Stimulated activated CD8-positive, alpha-beta memory T cell treated with anti-CD3 and anti-CD28 coated beads, Interleukin-4, amount 100 ng/mL, for 1 hour (primary cell): ENCODE measurements around the gene ERP27.

ENCODE experiments used
- DNase-seq, 2 donors: peaks; one replicate each; pipeline ENCODE4 v3.0.0-alpha.2; 2020; ENCODE audit warnings: low read depth in 2 of 2, low spot score in 1 of 2

Gene ERP27

DNA sequence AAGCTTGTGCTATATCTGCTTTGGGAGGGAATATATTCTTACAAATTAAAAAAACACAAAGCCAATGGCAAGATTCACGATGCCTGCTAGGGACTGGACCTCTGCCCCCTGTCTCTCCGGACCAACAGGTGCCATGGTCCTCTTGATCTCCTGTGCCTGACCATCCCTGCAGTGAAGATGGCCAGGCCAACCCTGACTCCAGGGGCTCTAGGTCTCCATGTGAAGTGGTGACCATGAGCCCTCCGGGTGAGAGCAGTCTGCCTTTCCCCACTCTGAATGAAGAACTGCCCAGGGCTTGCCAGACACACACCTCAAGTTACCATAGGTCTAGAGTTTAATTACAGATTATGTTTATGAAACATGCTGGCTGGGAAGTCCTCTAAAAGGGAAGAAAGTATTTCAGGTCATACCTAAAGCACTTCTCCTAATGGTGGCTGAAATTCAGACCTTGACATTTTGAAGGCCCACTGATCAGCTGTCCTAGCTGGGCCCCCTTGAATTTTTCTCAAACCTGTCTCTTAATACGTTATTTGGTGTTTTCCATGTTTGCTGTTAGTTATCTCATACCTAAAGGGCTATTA, 21.7 kb upstream of the ERP27 start:
- DNase-seq, result no peak

DNA sequence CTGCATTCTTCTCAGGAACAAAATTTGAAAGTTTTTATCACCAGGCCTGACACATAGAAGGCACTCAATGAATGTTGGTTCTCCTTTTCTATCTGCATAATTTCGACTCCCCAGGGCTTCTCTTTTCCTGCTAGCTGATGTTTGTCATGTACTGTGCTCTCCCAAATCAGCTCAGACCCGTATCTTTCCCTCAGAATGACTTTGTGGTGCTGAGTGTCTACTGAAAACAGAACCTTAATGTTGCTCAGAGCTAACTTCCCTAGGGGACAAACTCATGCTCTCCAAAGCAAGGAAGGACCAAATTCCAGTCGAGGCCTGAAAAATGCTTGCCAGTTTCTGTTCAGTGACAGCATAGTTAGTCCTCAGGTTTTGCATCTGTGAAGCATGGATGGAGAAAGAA, 21.1 kb upstream of the ERP27 start:
- DNase-seq, result no peak

DNA sequence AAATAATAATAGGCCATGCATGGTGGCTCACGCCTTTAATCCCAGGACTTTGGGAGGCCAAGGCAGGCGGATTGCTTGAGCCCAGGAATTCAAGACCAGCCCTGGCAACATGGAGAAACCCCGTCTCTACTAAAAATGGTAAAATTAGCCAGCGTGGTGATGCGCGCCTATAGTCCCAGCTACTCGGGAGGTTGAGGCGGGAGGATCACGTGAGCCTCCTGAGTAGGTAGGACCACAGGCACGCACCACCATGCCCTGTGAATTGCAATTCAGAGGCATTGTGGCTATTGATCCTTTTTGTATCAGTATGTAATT, 20.7 kb upstream of the ERP27 start:
- no peak for DNase-seq

DNA sequence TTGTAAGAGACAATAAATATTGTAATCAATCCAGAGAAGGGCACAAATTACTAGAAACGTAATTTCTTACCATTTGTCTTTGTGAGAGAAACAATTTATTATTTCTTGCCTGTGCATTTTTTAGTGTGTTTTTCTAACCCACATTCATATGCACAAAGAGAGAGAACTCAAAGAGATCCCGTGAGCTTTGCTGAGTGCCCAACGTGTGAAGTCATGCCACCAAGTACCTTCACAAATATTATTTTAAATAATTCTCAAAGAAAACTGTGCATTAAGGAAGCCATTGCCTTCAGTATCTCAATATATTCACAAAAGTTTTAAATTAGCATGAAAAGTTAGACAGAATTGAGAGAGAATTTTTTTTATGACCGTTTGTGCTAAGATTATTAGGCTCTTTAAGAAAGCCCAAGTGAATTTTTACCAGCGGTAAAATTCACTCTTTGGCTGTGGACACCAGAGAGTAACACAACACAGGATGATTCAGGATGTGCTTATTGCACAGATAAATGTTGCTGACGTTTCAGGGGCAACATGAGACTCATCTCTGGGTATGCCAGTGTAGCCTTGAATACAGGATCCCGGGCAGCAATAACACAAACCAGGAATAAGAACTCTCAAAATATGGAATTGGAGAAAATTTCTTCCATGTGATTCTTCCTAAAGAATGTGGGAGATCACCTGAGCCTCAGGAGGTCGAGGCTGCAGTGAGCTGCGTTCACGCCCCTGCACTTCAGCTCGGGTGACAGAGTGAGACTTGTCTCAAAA, 20.2 kb upstream of the ERP27 start:
- no peak for DNase-seq

DNA sequence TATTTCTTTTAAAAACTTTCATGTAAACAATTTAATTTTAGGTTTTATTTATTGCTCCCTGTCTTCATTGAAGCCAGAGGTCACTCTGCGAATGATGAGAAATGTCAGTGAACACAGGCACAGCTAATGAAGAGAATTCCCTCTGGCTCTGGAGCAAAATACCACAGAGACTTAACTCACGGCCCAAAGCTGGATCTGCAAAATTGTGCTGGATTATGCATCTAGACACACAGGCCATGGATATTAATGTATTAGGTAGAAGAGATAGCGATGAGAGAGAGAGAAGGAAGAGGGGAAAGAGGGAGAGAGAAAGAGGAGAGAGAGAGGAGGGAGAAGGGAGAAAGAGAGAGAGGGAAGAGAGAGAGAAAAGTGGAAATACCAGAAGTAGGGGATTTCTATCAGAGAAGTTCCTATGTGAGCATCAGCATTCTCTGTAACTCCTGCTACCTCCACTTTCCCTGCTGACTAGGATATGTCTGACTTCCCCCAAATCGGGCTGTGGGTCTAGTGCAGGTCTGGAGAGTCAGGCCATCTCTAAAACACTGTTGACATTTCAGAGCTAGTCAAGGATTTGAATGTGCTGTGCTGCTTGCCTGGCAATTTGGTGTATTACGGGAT, 19.3 kb upstream of the ERP27 start:
- no peak for DNase-seq

DNA sequence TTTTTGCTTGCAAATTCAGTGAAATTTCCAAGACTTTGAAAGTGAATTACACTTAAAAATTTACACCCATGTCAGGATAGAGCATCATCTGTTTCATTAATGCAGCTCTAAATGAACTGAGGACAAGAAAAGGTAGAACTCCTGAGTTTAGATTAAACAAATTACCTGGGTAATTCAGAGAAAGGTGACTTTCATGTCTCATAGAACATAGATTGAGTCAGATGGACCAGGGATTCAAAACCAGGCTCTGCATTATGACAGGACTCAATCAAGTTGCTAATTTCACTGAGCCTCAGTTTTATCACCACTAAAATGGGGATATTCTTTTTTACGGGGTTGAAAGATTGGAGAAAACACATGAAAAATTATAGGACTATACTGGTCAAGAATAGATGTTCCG, 18.6 kb upstream of the ERP27 start:
- DNase-seq, result no peak

DNA sequence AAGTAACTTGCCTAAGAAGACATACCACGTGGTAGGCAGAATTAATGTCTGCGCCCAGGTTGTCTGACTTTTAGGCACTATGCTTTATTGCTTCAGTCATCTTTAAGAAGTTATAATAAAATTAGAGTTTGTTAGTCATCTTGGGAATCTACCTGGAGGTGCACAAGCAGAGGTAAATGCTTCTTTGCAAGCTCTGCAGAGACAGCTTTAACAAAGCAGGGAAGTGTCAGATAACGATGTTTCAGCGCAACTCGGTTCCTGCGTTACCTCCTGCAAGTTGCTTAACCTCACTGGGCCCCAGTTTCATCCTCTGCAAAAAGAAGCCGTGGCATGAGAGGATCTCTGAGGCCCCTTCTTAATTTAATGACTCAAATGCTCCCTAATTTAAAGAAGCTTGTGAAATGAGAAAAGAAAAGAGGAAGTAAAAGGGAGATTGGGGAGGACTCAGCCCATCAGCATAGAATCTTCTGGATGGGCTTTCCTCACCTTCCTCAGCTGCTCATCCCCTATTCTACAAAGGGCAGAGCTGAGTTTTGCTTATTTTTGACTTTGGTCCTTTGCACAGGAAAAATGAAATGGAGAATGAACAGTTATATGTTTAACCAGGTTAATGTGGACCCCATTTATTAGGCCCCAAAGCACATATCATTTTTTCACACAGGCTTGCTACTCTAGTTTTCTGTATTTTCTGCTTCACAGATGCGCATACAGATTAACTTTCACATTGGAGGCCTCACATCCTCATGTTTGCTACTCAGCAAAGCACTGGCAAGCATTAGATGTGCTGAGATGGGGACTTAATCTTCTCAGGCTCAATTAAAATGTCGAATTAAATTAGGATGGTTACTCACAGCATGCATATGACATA, 17.9 kb upstream of the ERP27 start:
- no peak for DNase-seq

DNA sequence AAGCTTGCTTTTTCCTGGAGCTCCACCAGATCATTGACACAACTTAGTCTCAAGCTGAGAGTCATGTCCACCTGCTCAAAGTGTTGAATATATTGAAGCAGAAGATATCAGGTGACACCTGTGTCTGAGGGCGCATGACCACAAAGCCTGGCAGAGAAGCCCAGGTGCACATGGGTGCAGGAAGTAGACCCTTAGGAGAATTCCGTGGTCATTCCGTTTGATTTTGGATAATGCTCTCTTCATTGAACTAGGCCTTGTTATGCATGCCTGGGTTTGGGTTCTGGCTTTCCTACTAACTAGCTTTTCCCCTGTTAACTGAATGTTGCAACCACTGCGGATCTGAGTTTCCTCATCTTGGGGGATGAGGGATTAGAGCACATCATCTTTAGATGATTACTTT, 15.9 kb upstream of the ERP27 start:
- DNase-seq, result no peak

DNA sequence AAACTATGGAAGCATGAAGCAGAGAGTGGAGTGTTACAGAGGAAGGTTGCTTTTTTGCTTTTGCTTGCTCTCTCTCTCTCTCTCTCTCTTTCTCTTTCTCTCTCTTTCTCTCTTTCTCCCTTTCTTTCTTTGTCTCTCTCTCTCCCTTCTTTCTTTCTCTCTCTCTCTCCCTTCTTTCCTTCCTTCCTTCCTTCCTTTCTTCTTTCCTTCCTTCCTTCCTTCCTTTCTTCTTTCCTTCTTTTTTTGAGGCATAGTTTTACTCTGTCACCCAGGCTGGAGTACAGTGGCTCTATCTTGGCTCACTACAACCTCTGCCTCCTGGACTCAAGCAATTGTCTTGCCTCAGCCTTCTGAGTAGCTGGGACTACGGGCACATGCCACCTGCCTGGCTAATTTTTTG, 15.4 kb upstream of the ERP27 start:
- no peak for DNase-seq

DNA sequence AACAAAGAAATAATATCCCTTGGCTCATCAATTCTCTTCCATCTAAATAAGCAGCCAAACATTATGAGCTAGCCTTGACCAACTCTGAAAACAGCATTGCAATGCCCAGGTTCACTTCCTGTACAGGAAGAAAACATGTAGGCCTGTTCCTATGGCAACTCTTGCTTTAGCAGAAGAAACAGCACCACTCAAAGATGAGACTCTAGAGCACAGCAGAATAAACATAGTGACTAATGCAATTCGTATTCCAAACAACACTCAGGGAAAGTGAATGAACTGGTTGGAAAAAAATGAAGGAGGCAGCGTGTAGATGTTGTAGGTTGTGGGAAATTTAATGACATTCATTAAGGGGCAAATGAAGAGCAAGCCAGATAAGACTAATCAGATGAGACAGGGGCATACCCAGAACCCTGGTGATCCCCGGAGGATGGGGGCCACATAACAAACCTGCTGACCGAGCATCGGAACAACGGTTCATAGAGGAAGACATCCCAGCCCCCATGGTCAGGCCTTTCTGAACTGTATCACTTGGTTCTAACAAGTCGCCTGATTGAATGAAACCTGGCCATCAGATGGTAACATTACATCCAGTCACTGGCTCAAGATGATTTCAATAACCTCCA, 14.1 kb upstream of the ERP27 start:
- no peak for DNase-seq

DNA sequence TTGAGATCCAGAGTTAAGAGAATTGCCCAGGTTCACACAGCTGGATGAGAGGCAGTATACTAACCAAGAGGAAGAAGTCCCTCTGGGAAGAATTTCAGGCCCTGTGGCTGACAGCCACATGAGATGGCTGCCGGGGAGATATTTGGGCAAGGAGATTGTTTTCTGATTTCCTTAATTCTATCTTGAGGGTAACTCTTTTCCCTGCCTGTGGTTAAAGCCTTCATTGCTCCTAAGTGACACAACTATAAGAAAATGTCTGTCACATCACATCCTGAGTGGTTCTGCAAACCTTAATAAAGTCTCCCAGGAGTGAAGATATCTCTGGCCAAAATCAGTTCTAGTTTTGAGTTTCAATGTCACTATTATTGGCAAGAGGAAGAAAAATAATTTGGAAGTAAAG, 13.5 kb upstream of the ERP27 start:
- DNase-seq, result no peak

DNA sequence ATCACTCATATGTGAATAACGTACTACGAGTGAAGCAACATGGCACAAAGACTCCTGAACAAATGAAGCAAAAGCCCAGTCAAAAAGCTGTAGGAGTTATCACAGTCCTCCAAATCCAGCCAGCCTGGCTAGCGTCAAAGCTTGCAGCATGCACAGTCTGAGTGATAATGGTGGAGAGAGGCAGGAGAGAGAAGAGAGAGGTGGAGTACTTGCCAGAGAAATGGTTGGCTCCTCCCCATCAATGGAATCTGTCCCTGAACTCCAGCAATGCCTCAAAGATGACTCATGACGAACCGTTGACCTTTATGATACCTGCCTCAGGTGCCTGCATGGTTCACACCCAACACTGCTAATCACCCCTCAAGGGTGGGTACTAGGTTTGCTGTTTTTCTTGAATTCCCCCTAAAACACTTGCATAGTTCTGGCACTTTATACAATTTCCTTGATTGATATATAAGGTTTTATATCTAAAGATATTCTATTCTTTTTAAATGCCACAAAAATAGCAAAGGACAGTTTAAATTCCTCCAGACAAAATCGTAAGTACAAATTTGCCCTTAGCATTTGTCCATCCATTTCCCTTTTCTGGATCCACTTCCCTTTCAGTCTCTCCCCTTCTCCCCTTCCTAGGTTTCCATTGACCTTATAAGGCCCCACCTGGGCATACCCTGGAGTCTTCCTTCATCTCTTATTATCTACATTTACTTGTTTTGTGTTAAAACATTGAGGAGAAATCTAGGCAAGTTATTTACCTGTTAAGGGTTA, 12.8 kb upstream of the ERP27 start:
- DNase-seq, result no peak

DNA sequence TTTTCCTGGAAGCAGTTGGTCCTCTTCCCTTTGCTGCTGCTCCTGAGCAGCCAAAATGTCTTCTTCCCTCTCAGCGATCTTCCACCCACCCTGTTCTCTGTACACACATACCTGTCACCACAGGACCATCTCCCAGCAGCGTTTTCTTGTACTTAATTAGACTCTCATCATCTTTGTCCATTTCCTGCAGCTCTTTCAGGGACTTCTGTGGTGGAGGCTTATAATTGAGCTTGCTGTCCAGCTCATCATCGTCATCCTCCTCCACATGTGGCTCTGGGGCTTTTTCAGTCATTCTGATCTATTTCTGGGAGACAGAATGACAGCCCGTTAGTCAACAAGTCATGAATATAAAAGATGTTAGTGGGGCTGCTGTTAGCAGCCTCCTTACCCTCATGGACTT, 12.1 kb upstream of the ERP27 start:
- no peak for DNase-seq

DNA sequence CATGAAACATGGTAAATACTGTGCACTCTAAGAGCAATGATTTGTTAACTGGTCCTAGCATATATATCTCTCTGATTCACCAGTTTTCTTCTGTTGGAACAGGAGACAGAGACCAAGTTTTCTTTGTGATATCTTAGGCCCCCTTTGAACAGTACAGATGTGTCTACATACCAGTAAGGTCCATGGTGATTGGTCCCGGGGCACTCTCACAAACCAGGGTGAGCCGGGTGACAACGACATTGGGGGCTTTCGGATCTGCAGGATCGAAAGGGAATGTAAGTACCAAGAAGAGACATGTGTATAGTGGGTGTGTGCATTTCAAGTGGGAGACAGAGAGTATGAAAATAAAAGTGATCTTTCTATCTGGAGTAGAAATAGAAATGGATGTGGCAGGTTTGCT, 11.3 kb upstream of the ERP27 start:
- DNase-seq, result no peak

DNA sequence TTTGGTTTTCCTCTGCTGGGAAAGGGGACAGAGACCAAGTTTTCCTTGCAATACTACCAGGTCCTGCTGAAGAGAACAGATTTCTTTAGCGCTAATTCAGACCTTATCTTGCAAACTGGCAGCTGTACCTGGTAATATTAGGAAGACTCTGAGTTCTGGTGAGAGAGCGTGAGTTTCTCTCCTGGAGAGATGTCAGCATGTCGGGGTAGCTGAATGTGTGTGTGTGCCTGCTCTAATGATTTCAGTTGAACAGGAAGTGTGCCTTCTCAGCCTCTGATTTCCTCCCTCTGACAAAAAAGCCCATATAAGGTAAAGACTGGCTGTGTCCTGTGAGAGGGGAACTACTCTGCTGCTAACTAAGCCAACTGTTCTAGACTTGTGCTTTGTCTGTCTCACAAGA, 10.3 kb upstream of the ERP27 start:
- DNase-seq, result peak in 1 of 2 donors; percentile 27

DNA sequence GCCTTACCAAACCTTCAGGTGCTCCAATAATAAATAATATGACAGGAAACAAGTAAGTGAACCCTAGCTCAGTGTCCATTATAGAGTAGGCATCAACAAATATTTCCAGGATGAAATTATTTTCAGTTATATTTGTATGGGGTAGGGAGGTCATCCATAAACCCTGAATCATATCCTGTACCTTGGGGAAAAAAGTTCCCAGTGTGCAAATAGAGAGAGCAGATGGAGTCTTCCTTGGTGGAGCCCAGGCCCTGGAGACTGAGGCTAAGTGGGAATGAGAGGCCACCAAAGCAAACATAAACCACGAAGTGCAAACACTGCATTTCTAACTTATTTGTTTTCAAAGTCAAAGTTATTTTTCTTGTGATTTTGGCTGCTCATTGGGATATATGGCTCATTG, 8.5 kb upstream of the ERP27 start:
- DNase-seq, result no peak

DNA sequence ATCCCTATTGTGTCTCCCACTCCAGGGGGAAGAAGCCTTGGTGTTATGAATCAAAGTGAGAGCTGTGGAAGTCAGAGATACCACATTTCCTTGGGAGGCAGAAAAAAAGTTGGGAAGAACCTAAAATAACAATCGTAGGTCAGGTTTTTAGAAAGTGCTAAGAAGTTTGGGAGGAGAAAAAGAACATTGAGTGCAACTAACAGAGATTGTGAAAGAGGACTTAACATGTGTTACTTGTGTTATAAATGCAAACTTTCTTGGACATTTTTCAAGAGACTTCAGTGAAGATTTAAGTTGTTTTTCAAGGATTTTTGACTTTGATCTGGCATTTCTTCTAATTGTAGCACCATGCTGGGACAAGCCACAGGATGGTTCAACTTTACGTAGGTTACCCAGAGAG, 7.8 kb upstream of the ERP27 start:
- no peak for DNase-seq

DNA sequence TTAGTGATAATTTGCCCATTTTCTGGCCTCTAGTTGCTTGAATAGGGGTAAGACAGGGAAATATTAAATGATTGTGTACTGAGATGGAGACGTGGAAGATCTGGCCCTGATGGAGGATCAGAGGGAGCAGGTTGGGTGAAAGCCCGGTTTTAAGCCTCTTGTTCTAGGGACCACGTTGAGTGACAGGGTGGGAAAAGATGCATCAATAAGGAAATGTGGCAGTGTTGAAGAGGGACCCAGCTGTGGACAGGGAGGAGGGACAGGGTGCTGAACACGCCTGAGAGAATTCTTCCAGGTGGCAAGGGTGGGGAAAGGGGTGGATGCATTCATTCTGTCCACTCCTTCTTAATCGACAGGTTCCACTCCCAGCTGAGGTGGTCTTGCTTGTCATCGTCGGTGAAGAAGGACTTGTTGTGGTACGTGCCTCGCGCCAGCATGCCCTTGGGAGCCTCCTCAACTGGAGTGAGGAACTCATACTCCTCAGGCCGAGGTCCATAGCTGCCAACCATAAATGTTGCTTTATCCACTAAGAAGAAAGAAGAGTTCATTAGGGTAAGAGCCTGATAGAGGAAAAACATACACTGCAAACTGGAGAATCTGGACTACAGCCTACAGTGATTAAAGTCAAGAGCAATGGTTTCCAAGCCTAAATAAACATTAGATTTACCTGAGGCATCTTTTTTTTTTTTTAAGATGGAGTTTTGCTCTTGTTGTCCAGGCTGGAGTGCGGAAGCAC, 4.0 kb upstream of the ERP27 start:
- no peak for DNase-seq

DNA sequence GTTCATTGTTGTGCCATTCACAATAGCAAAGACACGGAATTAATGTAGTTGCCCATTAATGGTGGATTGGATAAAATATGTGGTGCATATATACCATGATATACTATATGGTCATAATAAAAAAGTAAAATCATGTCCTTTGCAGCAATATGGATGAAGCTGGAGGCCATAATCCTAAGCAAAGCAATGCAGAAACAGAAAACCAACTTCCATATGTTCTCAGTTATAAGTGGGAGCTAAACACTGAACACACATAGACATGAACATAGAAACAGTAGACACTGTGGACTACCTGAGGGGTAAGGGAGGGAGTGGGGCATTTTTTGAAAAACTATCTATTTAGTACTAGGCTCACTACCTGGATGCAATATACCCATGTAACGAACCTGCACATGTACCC, 3.0 kb upstream of the ERP27 start:
- no peak for DNase-seq

DNA sequence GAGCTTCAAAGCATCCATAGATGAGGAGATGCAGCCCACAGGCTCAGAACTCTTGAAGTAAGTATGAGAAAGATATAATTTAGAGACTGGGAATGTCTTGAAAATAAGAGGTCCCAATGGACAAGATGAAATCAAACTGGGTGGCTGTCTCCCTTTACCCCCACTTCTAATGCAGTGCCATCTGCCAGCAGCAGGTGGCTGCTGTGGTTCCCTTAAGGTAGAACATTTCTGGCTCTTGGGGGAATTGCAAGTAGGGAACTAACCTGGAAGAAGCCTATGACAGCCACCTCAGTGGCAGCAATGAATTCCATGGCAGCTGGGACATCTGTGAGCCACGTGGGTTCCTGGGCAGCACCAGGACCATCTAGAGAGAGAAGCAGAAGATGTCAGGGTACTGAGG, 648 bp downstream of the ERP27 start:
- no peak for DNase-seq
